K562 treated with DMSO at 1 percent for 12 hours (cell line): Measurements from ENCODE around the gene LGALS8. TPM values are rescaled to one million over a fixed set of nuclear protein-coding genes. Genes with fewer than 3 reads are reported as not detected.

Source experiments
- total RNA-seq: library from RNA; unstranded; fragments of 300-600 nt; gene quantifications from 2 replicates; pipeline ENCODE4 v1.2.3, GENCODE V29; 2022; ENCODE audit not compliant: insufficient read depth

LGALS8 gene
- 17.5 and 63.6 TPM in 2 replicates for total RNA-seq

GRCh38 chr1:236523704-236524141 lies at the start of gene LGALS8:
Gene LGALS8, plus strand, starts transcription at chr1:236523982. Its CDS starts 2,089 bp downstream, at chr1:236526071.

Other genes starting within 250 kb of the LGALS8 start
- gene ERO1B, start 242.0 kb upstream of the LGALS8 start, total RNA-seq, result 2.8 and 9.2 TPM in 2 replicates
- gene EDARADD, start 129.7 kb upstream of the LGALS8 start, total RNA-seq, result 12.0 and 21.9 TPM in 2 replicates
- 4.1 and 15.7 TPM in 2 replicates for gene HEATR1, start 80.5 kb downstream of the LGALS8 start, total RNA-seq
- 0.20 TPM in 1 of 2 replicates, not detected in the other for gene ACTN2, start 162.5 kb downstream of the LGALS8 start, total RNA-seq